Karpas-422 (cell line): Measurements from ENCODE around the gene ELAPOR1. TPM values are rescaled to one million over a fixed set of nuclear protein-coding genes. Genes with fewer than 3 reads are reported as not detected.

ENCODE experiments used
- DNase-seq: peaks from one replicate; pipeline ENCODE4 v3.0.0-alpha.2; 2015
- H2AFZ ChIP-seq: fragments of 200-600 bp; sonication (generic); 2 replicates; pipeline ENCODE4 v1.6.1; 2014; ENCODE audit warnings: antibody characterized with exemption, low read length, mixed read lengths
- H3K27ac ChIP-seq: fragments of 200-600 bp; sonication (generic); 2 replicates; pipeline ENCODE4 v1.5.1; 2014; ENCODE audit warnings: mild to moderate bottlenecking, low read length, moderate library complexity
- H3K27me3 ChIP-seq: fragments of 200-600 bp; sonication (generic); 2 replicates; pipeline ENCODE4 v1.6.1; 2014; ENCODE audit warnings: low read length, mixed read lengths
- H3K36me3 ChIP-seq: fragments of 200-600 bp; sonication (generic); 2 replicates; pipeline ENCODE4 v1.6.1; 2014; ENCODE audit warnings: low read length, mixed read lengths; ENCODE audit not compliant: insufficient read depth
- H3K4me1 ChIP-seq: fragments of 200-600 bp; sonication (generic); 2 replicates; pipeline ENCODE4 v1.6.1; 2014; ENCODE audit warnings: mild to moderate bottlenecking, low read length, mixed read lengths
- H3K4me2 ChIP-seq: fragments of 200-600 bp; sonication (generic); 2 replicates; pipeline ENCODE4 v1.6.1; 2014; ENCODE audit warnings: low read length, low read depth, mild to moderate bottlenecking; ENCODE audit not compliant: poor library complexity, severe bottlenecking
- H3K4me3 ChIP-seq: fragments of 200-600 bp; sonication (generic); 2 replicates; pipeline ENCODE4 v1.5.1; 2014; ENCODE audit warnings: mild to moderate bottlenecking, antibody characterized with exemption, low read length, mixed read lengths
- H3K79me2 ChIP-seq: fragments of 200-600 bp; sonication (generic); 2 replicates; pipeline ENCODE4 v1.6.1; 2014; ENCODE audit warnings: mild to moderate bottlenecking, low read length, mixed read lengths
- H3K9ac ChIP-seq: fragments of 200-600 bp; sonication (generic); 2 replicates; pipeline ENCODE4 v1.6.0; 2014; ENCODE audit warnings: low read length
- H3K9me2 ChIP-seq: fragments of 200-600 bp; sonication (generic), shearing (Covaris generic); replicated peaks from 2 replicates; pipeline ENCODE4 v1.6.0; 2014; ENCODE audit warnings: mild to moderate bottlenecking, low read length, moderate library complexity; ENCODE audit not compliant: insufficient read depth
- H3K9me3 ChIP-seq: fragments of 300-700, 200-600 bp; sonication (generic); 2 replicates; pipeline ENCODE4 v1.6.1; 2014; ENCODE audit warnings: low read length, mixed read lengths
- H4K20me1 ChIP-seq: fragments of 200-600 bp; sonication (generic); 2 replicates; pipeline ENCODE4 v1.6.1; 2014; ENCODE audit warnings: mild to moderate bottlenecking, antibody characterized with exemption, low read length, low read depth; ENCODE audit not compliant: insufficient read depth
- total RNA-seq: library from RNA; depleted of rRNA; stranded (reverse); fragments of >200 nt; shearing (Covaris generic); gene quantifications from 2 replicates; pipeline ENCODE4 v1.2.3, GENCODE V29; 2014; ENCODE audit warnings: low replicate concordance

Gene ELAPOR1
- total RNA-seq, 1 experiment from 2014 or later: 4.7 TPM

GRCh38 chr1:109079240-109079622 is 34.7 kb upstream of the ELAPOR1 start:
- H3K4me2 ChIP-seq: no peak overlapping the region
- H3K9ac ChIP-seq: no peak overlapping the region
- H3K9me2 ChIP-seq: no peaks in the 10 kb centered on the region
- H3K27me3 ChIP-seq: no peaks in the 10 kb centered on the region
- H3K4me1 ChIP-seq: peaks cover 29% of the 10 kb centered on the region
- no peaks in the 10 kb centered on the region for H3K36me3 ChIP-seq
- no peaks in the 10 kb centered on the region for H3K9me3 ChIP-seq
- no peak overlapping the region for H3K27ac ChIP-seq
- H3K4me3 ChIP-seq: no peak overlapping the region
- H3K79me2 ChIP-seq: peaks cover 13% of the 10 kb centered on the region
- no peaks in the 10 kb centered on the region for H4K20me1 ChIP-seq
- H2AFZ ChIP-seq: no peak overlapping the region
- DNase-seq: no peak

- Histone ChIP-seq H3K4me2 (no peak overlapping the region), H3K79me2 (peaks cover 2% of the 10 kb centered on the region)
These were observed 33.4 kb upstream of the ELAPOR1 start for GRCh38 chr1:109080441-109081082.

GRCh38 chr1:109083501-109083900 is 30.4 kb upstream of the ELAPOR1 start:
- no peak overlapping the region for H3K4me3 ChIP-seq
- no peak overlapping the region for H3K4me2 ChIP-seq
- H3K9me2 ChIP-seq: no peaks in the 10 kb centered on the region
- H4K20me1 ChIP-seq: no peaks in the 10 kb centered on the region
- H3K79me2 ChIP-seq: no peaks in the 10 kb centered on the region
- peak overlapping the region; percentile 65; the same call in 1 of the 2 replicates for H2AFZ ChIP-seq
- H3K9me3 ChIP-seq: no peaks in the 10 kb centered on the region
- H3K27me3 ChIP-seq: no peaks in the 10 kb centered on the region
- no peak overlapping the region for H3K27ac ChIP-seq
- DNase-seq: no peak
- H3K36me3 ChIP-seq: no peaks in the 10 kb centered on the region
- H3K9ac ChIP-seq: no peak overlapping the region
- H3K4me1 ChIP-seq: peaks cover 1% of the 10 kb centered on the region

More at GRCh38 chr1:109080441-109081082, 33.4 kb upstream of the ELAPOR1 start:
- Histone ChIP-seq H3K27me3 (no peaks in the 10 kb centered on the region), H3K9me3 (no peaks in the 10 kb centered on the region), H4K20me1 (no peaks in the 10 kb centered on the region), H3K9ac (no peak overlapping the region), H3K4me3 (no peak overlapping the region), H2AFZ (0 out of 2 replicates have a peak overlapping the region, but pooled peaks have one; percentile 6), H3K36me3 (no peaks in the 10 kb centered on the region), H3K4me1 (peaks cover 21% of the 10 kb centered on the region), H3K9me2 (no peaks in the 10 kb centered on the region), H3K27ac (no peak overlapping the region)
- DNase-seq: no peak

- H3K36me3 ChIP-seq: no peaks in the 10 kb centered on the region
- peak overlapping the region; percentile 65; the same call in 1 of the 2 replicates for H2AFZ ChIP-seq
- no peak for DNase-seq
- no peaks in the 10 kb centered on the region for H3K27me3 ChIP-seq
- H3K4me2 ChIP-seq: no peak overlapping the region
- H3K9me2 ChIP-seq: no peaks in the 10 kb centered on the region
- H3K4me3 ChIP-seq: no peak overlapping the region
- H3K9me3 ChIP-seq: no peaks in the 10 kb centered on the region
- no peak overlapping the region for H3K27ac ChIP-seq
- no peak overlapping the region for H3K9ac ChIP-seq
- no peaks in the 10 kb centered on the region for H3K4me1 ChIP-seq
- no peaks in the 10 kb centered on the region for H4K20me1 ChIP-seq
- H3K79me2 ChIP-seq: no peaks in the 10 kb centered on the region
These were observed 30.0 kb upstream of the ELAPOR1 start for GRCh38 chr1:109083923-109084322.

- H3K9me3 ChIP-seq: no peaks in the 10 kb centered on the region
- H3K27me3 ChIP-seq: no peaks in the 10 kb centered on the region
- no peak overlapping the region for H3K4me3 ChIP-seq
- no peak overlapping the region for H3K9ac ChIP-seq
- H2AFZ ChIP-seq: no peak overlapping the region
- H3K9me2 ChIP-seq: no peaks in the 10 kb centered on the region
- H3K79me2 ChIP-seq: peaks cover 4% of the 10 kb centered on the region; the same call in 1 of the 2 replicates
- no peaks in the 10 kb centered on the region for H4K20me1 ChIP-seq
- DNase-seq: no peak
- no peak overlapping the region for H3K27ac ChIP-seq
- peaks cover 6% of the 10 kb centered on the region for H3K4me1 ChIP-seq
- no peak overlapping the region for H3K4me2 ChIP-seq
- no peaks in the 10 kb centered on the region for H3K36me3 ChIP-seq
These were observed 29.1 kb upstream of the ELAPOR1 start for GRCh38 chr1:109084563-109085517.

- DNase-seq: peak; percentile 88
- H3K4me1 ChIP-seq: peaks cover 24% of the 10 kb centered on the region
- no peak overlapping the region for H2AFZ ChIP-seq
- H3K27me3 ChIP-seq: no peaks in the 10 kb centered on the region
- peak overlapping the region; percentile 77; the same call in 1 of the 2 replicates for H3K9ac ChIP-seq
- H3K79me2 ChIP-seq: peaks cover 40% of the 10 kb centered on the region
- H3K9me3 ChIP-seq: no peaks in the 10 kb centered on the region
- no peaks in the 10 kb centered on the region for H4K20me1 ChIP-seq
- no peaks in the 10 kb centered on the region for H3K36me3 ChIP-seq
- H3K9me2 ChIP-seq: no peaks in the 10 kb centered on the region
- no peak overlapping the region for H3K27ac ChIP-seq
- H3K4me3 ChIP-seq: peak overlapping the region; percentile 76
- peak overlapping the region; percentile 83 for H3K4me2 ChIP-seq
These were observed 24.5 kb upstream of the ELAPOR1 start for GRCh38 chr1:109089242-109090015.

- H4K20me1 ChIP-seq: no peaks in the 10 kb centered on the region
- H3K9ac ChIP-seq: peak within 1 kb of the TSS; percentile 77
- H3K27me3 ChIP-seq: no peaks in the 10 kb centered on the region
- H3K4me1 ChIP-seq: peaks cover 24% of the 10 kb centered on the region
- no peaks in the 10 kb centered on the region for H3K9me2 ChIP-seq
- peaks cover 46% of the 10 kb centered on the region for H3K79me2 ChIP-seq
- peak within 1 kb of the TSS; percentile 58 for H3K27ac ChIP-seq
- H3K9me3 ChIP-seq: no peaks in the 10 kb centered on the region
- peak within 1 kb of the TSS; percentile 83 for H3K4me2 ChIP-seq
- H2AFZ ChIP-seq: peak within 1 kb of the TSS; percentile 85
- H3K4me3 ChIP-seq: peak within 1 kb of the TSS; percentile 76
- H3K36me3 ChIP-seq: no peaks in the 10 kb centered on the region
- DNase-seq: peak; percentile 96
These were observed 23.5 kb upstream of the ELAPOR1 start, which contains the start of gene TMEM167B for GRCh38 chr1:109090196-109091077. Gene TMEM167B (plus strand): TSS chr1:109090764. CDS start chr1:109090873, 109 bp downstream.
